Posterior cingulate gyrus (tissue), 11 donors: ENCODE measurements around the gene RAB7B.

Source experiments
- DNase-seq, 10 donors: peaks; one replicate each; pipeline versions ENCODE4 v3.0.0 to v3.0.0-alpha.2; 2020 to 2021; ENCODE audit warnings: mixed read lengths in 3 of 10
- intact Hi-C: fragments of 100-400 bp; cut with DNase I; formaldehyde crosslinking; loops from one replicate; pipeline ENCODE4 v1.15.1; 2023

The RAB7B gene

GRCh38 chr1:205934788-205935187 is 68.4 kb downstream of the RAB7B start:
- intact Hi-C loops, result loop anchor here (5.0 kb wide), 1 partner anchor 38 kb away; no protein-coding TSS in a partner anchor
- DNase-seq, result peak in 2 of 10 donors; percentile 45 to 53

GRCh38 chr1:205933671-205934618 is 69.2 kb downstream of the RAB7B start:
- peak in 4 of 10 donors; percentile 22 to 81 (median 56) for DNase-seq
- intact Hi-C loops, result loop anchor here (5.0 kb wide), 1 partner anchor 38 kb away; no protein-coding TSS in a partner anchor

- peak in 1 of 10 donors; percentile 65 for DNase-seq
- intact Hi-C loops, result loop anchor here (5.0 kb wide), 1 partner anchor 40 kb away; no protein-coding TSS in a partner anchor
Observed at GRCh38 chr1:205932776-205933175, 70.4 kb downstream of the RAB7B start.

GRCh38 chr1:205930799-205931281 is 72.4 kb downstream of the RAB7B start:
- intact Hi-C loops, result loop anchor here (5.0 kb wide), 1 partner anchor 41 kb away; no protein-coding TSS in a partner anchor
- peak in 1 of 10 donors; percentile 66 for DNase-seq

- DNase-seq, result no peak
- intact Hi-C loops, result loop anchor here (5.0 kb wide), 1 partner anchor 42 kb away; no protein-coding TSS in a partner anchor
Observed at GRCh38 chr1:205930195-205930577, 73.0 kb downstream of the RAB7B start.

- DNase-seq, result peak in 1 of 10 donors; percentile 35
- intact Hi-C loops, result loop anchor here (5.0 kb wide), 1 partner anchor 43 kb away; no protein-coding TSS in a partner anchor
Observed at GRCh38 chr1:205929496-205930194, 73.5 kb downstream of the RAB7B start.

- DNase-seq, result peak; percentile 50 to 97 (median 84)
- intact Hi-C loops, result no loop called here
Observed at GRCh38 chr1:205928317-205928716, 74.9 kb downstream of the RAB7B start.

- intact Hi-C loops, result no loop called here
- peak in 1 of 10 donors; percentile 79 for DNase-seq
Observed at GRCh38 chr1:205927676-205928075, 75.5 kb downstream of the RAB7B start.

GRCh38 chr1:205927247-205927646 is 75.9 kb downstream of the RAB7B start:
- intact Hi-C loops, result no loop called here
- peak in 1 of 10 donors; percentile 61 for DNase-seq
